ENCODE results near the gene HIBADH.

DNA sequence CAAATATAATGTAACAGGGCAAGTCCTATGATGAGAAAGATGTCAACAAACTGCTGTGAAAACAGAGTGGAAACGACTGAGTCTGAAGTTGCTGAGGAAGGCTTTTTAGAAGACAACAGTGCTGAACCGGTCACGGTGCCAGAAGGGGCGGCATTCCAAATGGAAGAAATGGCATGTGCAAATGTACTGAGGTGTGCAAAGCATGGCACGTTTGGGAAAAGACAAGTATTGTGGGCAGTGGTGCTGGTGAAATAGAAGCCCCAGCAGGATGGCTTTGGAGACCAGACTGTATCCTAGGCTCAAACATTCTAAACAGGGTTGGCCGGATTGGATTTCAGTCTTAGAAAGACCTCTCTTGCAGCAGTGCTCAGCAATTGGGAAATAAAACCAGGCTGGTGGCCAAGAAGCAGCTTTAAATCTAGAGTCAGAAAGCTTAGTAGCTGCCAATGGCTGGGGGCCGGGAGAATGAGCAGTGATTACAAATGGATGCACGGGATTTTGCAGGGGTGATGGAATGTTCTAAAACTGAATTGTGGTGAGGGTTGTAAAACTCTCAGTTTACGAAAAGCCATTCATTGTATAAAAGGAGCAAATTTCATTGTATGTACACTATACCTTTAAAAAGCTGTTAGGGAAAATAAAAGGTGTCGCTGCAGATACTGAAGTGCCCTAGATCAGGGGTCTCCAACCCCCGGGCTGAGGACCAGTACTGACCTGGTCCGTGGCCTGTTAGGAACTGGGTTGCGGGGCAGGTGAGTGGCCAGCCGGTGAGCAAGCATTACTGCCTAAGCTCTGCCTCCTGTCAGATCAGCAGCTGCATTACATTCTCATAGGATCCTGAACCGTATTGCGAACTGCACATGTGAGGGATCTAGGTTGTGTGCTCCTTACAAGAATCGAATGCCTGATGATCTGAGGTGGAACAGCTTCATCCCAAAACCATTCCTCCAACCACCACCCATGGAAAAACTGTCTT is 141.6 kb downstream of the HIBADH start:
- TF ChIP-seq POLR2A (IDR thresholded peaks at IDR 0.05) (no peak), CTCF (IDR thresholded peaks at IDR 0.05) (no peak), POLR2AphosphoS5 (IDR thresholded peaks at IDR 0.05; ENCODE audit: insufficient read depth in 1 of 2, low read depth in 1 of 2) (no peak)

Data from vagina (tissue), 2 donors.